ENCODE data around the gene ADAMTSL3.

DNA sequence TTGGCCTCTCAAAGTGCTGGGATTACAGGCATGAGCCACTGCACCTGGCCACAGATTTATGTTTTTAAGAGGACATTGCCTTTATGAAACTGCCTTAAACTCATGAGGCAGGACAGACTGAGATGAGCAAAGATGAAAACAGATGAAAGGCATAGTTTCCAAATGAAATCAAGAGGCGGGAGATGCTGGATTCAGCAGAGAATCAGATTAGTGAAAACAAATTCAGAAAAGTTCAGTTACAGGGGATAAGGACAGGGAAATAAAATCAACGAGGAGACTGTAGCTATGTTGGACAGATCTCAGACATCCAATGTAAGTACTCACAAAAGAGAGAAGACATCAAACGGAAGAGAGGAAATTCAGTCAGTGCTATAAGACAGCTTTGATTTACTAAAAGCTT is 68.1 kb downstream of the ADAMTSL3 start:
- TF ChIP-seq, protein P1, sequence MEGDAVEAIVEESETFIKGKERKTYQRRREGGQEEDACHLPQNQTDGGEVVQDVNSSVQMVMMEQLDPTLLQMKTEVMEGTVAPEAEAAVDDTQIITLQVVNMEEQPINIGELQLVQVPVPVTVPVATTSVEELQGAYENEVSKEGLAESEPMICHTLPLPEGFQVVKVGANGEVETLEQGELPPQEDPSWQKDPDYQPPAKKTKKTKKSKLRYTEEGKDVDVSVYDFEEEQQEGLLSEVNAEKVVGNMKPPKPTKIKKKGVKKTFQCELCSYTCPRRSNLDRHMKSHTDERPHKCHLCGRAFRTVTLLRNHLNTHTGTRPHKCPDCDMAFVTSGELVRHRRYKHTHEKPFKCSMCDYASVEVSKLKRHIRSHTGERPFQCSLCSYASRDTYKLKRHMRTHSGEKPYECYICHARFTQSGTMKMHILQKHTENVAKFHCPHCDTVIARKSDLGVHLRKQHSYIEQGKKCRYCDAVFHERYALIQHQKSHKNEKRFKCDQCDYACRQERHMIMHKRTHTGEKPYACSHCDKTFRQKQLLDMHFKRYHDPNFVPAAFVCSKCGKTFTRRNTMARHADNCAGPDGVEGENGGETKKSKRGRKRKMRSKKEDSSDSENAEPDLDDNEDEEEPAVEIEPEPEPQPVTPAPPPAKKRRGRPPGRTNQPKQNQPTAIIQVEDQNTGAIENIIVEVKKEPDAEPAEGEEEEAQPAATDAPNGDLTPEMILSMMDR (IDR thresholded peaks at IDR 0.05; ENCODE audit: insufficient read depth, low read length, poor library complexity, severe bottlenecking): no peak
- TF ChIP-seq EZH2phosphoT487 (conservative IDR thresholded peaks at IDR 0.05; ENCODE audit: low read length): no peak

Measured in SU-DHL-6 (cell line).